ENCODE measurements around the gene COQ8B. TPM values are rescaled to one million over a fixed set of nuclear protein-coding genes. Genes with fewer than 3 reads are reported as not detected.

Gene COQ8B
- total RNA-seq, 1 experiment from 2014 or later = 19.5 TPM

DNA sequence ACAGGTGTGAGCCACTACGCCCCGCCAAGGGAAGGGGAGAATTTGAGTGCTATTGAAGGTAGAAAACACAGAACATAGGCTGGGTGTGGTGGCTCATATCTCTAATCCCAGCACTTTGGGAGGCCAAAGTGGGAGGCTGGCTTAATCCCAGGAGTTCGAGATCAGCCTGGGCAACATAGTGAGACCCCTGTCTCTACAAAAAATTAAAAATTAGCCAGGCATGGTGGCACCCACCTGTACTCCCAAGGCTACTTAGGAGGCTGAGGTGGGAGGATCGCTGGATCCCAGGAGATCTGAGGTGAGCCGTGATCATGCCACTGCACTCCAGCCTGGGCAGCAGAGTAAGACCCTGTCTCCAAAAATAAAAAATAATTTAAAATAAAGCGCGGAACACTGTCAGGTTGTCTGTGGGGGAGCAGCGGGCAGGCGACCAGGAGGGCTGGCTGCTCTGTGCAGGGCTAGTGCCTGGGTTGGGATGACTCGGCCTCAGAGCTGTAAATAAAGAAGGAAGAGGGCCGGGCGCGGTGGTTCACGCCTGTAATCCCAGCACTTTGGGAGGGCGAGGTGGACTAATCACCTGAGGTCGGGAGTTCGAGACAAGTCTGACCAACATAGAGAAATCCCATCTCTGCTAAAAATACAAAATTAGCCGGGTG is 74.5 kb downstream of the COQ8B start:
- Histone ChIP-seq H3F3A (ENCODE audit: low read length, unreplicated experiment) (no peaks in the 10 kb centered on the region), H3K4me3 (ENCODE audit: low read length) (no peak overlapping the region), H2AFZ (ENCODE audit: low read length) (no peak overlapping the region), H3K27me3 (ENCODE audit: low read length) (no peaks in the 10 kb centered on the region), H3K9me3 (ENCODE audit: low read length) (no peaks in the 10 kb centered on the region), H4K20me1 (ENCODE audit: low read length) (no peaks in the 10 kb centered on the region), H3K27ac (ENCODE audit: low read length) (no peak overlapping the region), H3K9me2 (replicated peaks; ENCODE audit: low read length) (no peaks in the 10 kb centered on the region), H3K4me2 (ENCODE audit: low read length) (no peak overlapping the region), H3K79me2 (ENCODE audit: low read length) (no peaks in the 10 kb centered on the region), H3K9ac (ENCODE audit: low read length) (no peak overlapping the region), H3K4me1 (ENCODE audit: insufficient read depth, low read length) (peaks cover 11% of the 10 kb centered on the region), H3K36me3 (ENCODE audit: low read depth, low read length) (no peaks in the 10 kb centered on the region)
- ATAC-seq = no peak
- DNase-seq = no peak
- POLR2A ChIA-PET (ENCODE audit: unreplicated experiment) = no interaction called here
- intact Hi-C loops (cut with micrococcal nuclease) = no loop called here
- BruUV-seq (replicated peaks) = no TSS peak
- CTCF ChIA-PET = no interaction called here
- TF ChIP-seq EZH2 (IDR thresholded peaks at IDR 0.05; ENCODE audit: low read length, unreplicated experiment) = no peak
- TF ChIP-seq, protein P1, sequence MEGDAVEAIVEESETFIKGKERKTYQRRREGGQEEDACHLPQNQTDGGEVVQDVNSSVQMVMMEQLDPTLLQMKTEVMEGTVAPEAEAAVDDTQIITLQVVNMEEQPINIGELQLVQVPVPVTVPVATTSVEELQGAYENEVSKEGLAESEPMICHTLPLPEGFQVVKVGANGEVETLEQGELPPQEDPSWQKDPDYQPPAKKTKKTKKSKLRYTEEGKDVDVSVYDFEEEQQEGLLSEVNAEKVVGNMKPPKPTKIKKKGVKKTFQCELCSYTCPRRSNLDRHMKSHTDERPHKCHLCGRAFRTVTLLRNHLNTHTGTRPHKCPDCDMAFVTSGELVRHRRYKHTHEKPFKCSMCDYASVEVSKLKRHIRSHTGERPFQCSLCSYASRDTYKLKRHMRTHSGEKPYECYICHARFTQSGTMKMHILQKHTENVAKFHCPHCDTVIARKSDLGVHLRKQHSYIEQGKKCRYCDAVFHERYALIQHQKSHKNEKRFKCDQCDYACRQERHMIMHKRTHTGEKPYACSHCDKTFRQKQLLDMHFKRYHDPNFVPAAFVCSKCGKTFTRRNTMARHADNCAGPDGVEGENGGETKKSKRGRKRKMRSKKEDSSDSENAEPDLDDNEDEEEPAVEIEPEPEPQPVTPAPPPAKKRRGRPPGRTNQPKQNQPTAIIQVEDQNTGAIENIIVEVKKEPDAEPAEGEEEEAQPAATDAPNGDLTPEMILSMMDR (conservative IDR thresholded peaks at IDR 0.05; ENCODE audit: low read depth, low read length) = no peak
- no peak for TF ChIP-seq EZH2phosphoT487 (IDR thresholded peaks at IDR 0.05; ENCODE audit: borderline replicate concordance, low read length)

Other genes starting within 250 kb of the COQ8B start
- 0.81 and 1.9 TPM in 2 replicates for gene SPTBN4, start 249.9 kb downstream of the COQ8B start, total RNA-seq (2014; rRNA removed)
- 43.0 and 63.2 TPM in 2 replicates for gene SHKBP1, start 140.0 kb downstream of the COQ8B start, total RNA-seq (2014; rRNA removed)
- gene LTBP4, start 115.5 kb downstream of the COQ8B start, total RNA-seq (2014; rRNA removed) = 8.9 and 16.7 TPM in 2 replicates
- gene NUMBL, start 26.2 kb downstream of the COQ8B start, total RNA-seq (2014; rRNA removed) = 14.5 and 21.4 TPM in 2 replicates
- 28.4 and 44.2 TPM in 2 replicates for gene ITPKC, start 226 bp upstream of the COQ8B start, total RNA-seq (2014; rRNA removed)
- gene ACTMAP, start 33.6 kb upstream of the COQ8B start, total RNA-seq (2014; rRNA removed) = 0.40 and 0.86 TPM in 2 replicates
- gene SNRPA, start 34.3 kb upstream of the COQ8B start, total RNA-seq (2014; rRNA removed) = 207 and 243 TPM in 2 replicates
- 1.4 TPM in 1 of 2 replicates, not detected in the other for gene MIA, start 58.6 kb upstream of the COQ8B start, total RNA-seq (2014; rRNA removed)
- 7.4 and 13.9 TPM in 2 replicates for gene RAB4B, start 61.4 kb upstream of the COQ8B start, total RNA-seq (2014; rRNA removed)
- 36.6 and 58.9 TPM in 2 replicates for gene EGLN2, start 82.3 kb upstream of the COQ8B start, total RNA-seq (2014; rRNA removed)
- not detected in 2 replicates for gene CYP2A6, start 133.6 kb upstream of the COQ8B start, total RNA-seq (2014; rRNA removed)
- not detected in 2 replicates for gene CYP2A7, start 165.3 kb upstream of the COQ8B start, total RNA-seq (2014; rRNA removed)